Measurements from ENCODE around the gene CLEC17A. TPM values are rescaled to one million over a fixed set of nuclear protein-coding genes. Genes with fewer than 3 reads are reported as not detected.
"Not testable (repeated sequence)": the region's sequence is repeated elsewhere in the genome, so short reads cannot be mapped to it uniquely, and the experiment has no call there.

CLEC17A gene
- polyA plus RNA-seq, 4 donors, result 0.09 to 0.30 (median 0.29) TPM; not detected in 1

GRCh38 chr19:14577264-14577663 is 5.6 kb upstream of the CLEC17A start:
- DNase-seq (ENCODE audit: low read depth in 4 of 4, low spot score in 3 of 4), result no peak

- no peak for DNase-seq (ENCODE audit: low read depth in 4 of 4, low spot score in 3 of 4)
Measured at GRCh38 chr19:14577885-14578427, 4.9 kb upstream of the CLEC17A start.

GRCh38 chr19:14580623-14581237 is 2.2 kb upstream of the CLEC17A start:
- no peak for DNase-seq (ENCODE audit: low read depth in 4 of 4, low spot score in 3 of 4)

- DNase-seq (ENCODE audit: low read depth in 4 of 4, low spot score in 3 of 4), result not testable (repeated sequence)
Measured at GRCh38 chr19:14584372-14584771, 1.5 kb downstream of the CLEC17A start.

- DNase-seq (ENCODE audit: low read depth in 4 of 4, low spot score in 3 of 4), result not testable (repeated sequence)
Measured at GRCh38 chr19:14585187-14585586, 2.3 kb downstream of the CLEC17A start.

- DNase-seq (ENCODE audit: low read depth in 4 of 4, low spot score in 3 of 4), result not testable (repeated sequence)
Measured at GRCh38 chr19:14589433-14589832, 6.5 kb downstream of the CLEC17A start.

GRCh38 chr19:14595558-14595957 is 12.7 kb downstream of the CLEC17A start:
- no peak for DNase-seq (ENCODE audit: low read depth in 4 of 4, low spot score in 3 of 4)

- DNase-seq (ENCODE audit: low read depth in 4 of 4, low spot score in 3 of 4), result no peak
Measured at GRCh38 chr19:14599548-14600147, 16.8 kb downstream of the CLEC17A start.

- no peak for DNase-seq (ENCODE audit: low read depth in 4 of 4, low spot score in 3 of 4)
Measured at GRCh38 chr19:14603990-14604387, 21.1 kb downstream of the CLEC17A start.

- no peak for DNase-seq (ENCODE audit: low read depth in 4 of 4, low spot score in 3 of 4)
Measured at GRCh38 chr19:14606627-14607026, 23.7 kb downstream of the CLEC17A start.

GRCh38 chr19:14611051-14611450 is 28.2 kb downstream of the CLEC17A start:
- DNase-seq (ENCODE audit: low read depth in 4 of 4, low spot score in 3 of 4), result no peak

GRCh38 chr19:14612242-14612641 is 29.4 kb downstream of the CLEC17A start:
- not testable (repeated sequence) for DNase-seq (ENCODE audit: low read depth in 4 of 4, low spot score in 3 of 4)

GRCh38 chr19:14612657-14613056 is 29.8 kb downstream of the CLEC17A start:
- no peak for DNase-seq (ENCODE audit: low read depth in 4 of 4, low spot score in 3 of 4)

GRCh38 chr19:14613399-14614098 is 30.7 kb downstream of the CLEC17A start:
- not testable (repeated sequence) for DNase-seq (ENCODE audit: low read depth in 4 of 4, low spot score in 3 of 4)

- no peak for DNase-seq (ENCODE audit: low read depth in 4 of 4, low spot score in 3 of 4)
Measured at GRCh38 chr19:14614099-14614412, 31.2 kb downstream of the CLEC17A start.

- DNase-seq (ENCODE audit: low read depth in 4 of 4, low spot score in 3 of 4), result no peak
Measured at GRCh38 chr19:14615623-14616022, 32.7 kb downstream of the CLEC17A start.

GRCh38 chr19:14616407-14616806 is 33.5 kb downstream of the CLEC17A start:
- no peak for DNase-seq (ENCODE audit: low read depth in 4 of 4, low spot score in 3 of 4)

GRCh38 chr19:14619404-14619803 is 36.5 kb downstream of the CLEC17A start:
- DNase-seq (ENCODE audit: low read depth in 4 of 4, low spot score in 3 of 4), result no peak

- not testable (repeated sequence) for DNase-seq (ENCODE audit: low read depth in 4 of 4, low spot score in 3 of 4)
Measured at GRCh38 chr19:14624491-14624890, 41.6 kb downstream of the CLEC17A start.

GRCh38 chr19:14629557-14629956 is 46.7 kb downstream of the CLEC17A start:
- DNase-seq (ENCODE audit: low read depth in 4 of 4, low spot score in 3 of 4), result no peak

GRCh38 chr19:14632286-14632685 is 49.4 kb downstream of the CLEC17A start:
- no peak for DNase-seq (ENCODE audit: low read depth in 4 of 4, low spot score in 3 of 4)

Measured in left renal pelvis (tissue), 4 donors.